K562 (cell line): Measurements from ENCODE around the gene EIF1. TPM values are rescaled to one million over a fixed set of nuclear protein-coding genes. Genes with fewer than 3 reads are reported as not detected.

Source experiments
- DEAF1 ChIP-seq: fragments of 450-650 bp; formaldehyde crosslinking; IDR thresholded peaks from 2 replicates; pipeline ENCODE4 v1.4.0; 2020; ENCODE audit warnings: mild to moderate bottlenecking, moderate library complexity
- ELK1 ChIP-seq: sonication (generic); formaldehyde crosslinking; IDR thresholded peaks from 2 replicates; pipeline ENCODE4 v1.8.1; 2022; ENCODE audit warnings: missing genetic modification reagents
- HDAC2 ChIP-seq: fragments of 450-650 bp; IDR thresholded peaks from 2 replicates; pipeline ENCODE4 v1.6.1; 2016; ENCODE audit warnings: mild to moderate bottlenecking
- HOMEZ ChIP-seq: fragments of 250-450 bp; sonication (Bioruptor Pico); IDR thresholded peaks from 2 replicates; pipeline ENCODE4 v1.4.0; 2020; ENCODE audit warnings: mild to moderate bottlenecking, moderate library complexity
- MCM7 ChIP-seq, 2 experiments: fragments of 450-650 bp; IDR thresholded peaks; 2 replicates each; pipeline ENCODE4 v1.6.1; 2016 to 2018
- MYC ChIP-seq, 2 experiments: fragments of 250-450 bp in 1 of 2; sonication (Bioruptor Pico) in 1 of 2; IDR thresholded peaks; 2 replicates each; pipeline versions ENCODE4 v1.5.1 to v1.6.1; 2012 to 2021; ENCODE audit warnings: low read depth in 2 of 2, borderline replicate concordance in 1 of 2, improper control_type of control experiment in 1 of 2, low read length in 1 of 2, mild to moderate bottlenecking in 1 of 2, moderate library complexity in 1 of 2
- MYNN ChIP-seq, 2 experiments: sonication (generic); formaldehyde crosslinking in 1 of 2; IDR thresholded peaks; 2 replicates each; pipeline versions ENCODE4 v1.5.0 to v1.6.1; 2016 to 2020; ENCODE audit warnings: antibody characterized with exemption in 1 of 2, missing genetic modification reagents in 1 of 2
- PCBP2 ChIP-seq: fragments of 200-400 bp; formaldehyde crosslinking; IDR thresholded peaks from 2 replicates; pipeline ENCODE4 v1.6.1; 2018; ENCODE audit warnings: low read length, low read depth, mild to moderate bottlenecking, moderate library complexity; ENCODE audit not compliant: poor library complexity, severe bottlenecking
- RFX1 ChIP-seq: fragments of 450-650 bp; IDR thresholded peaks from 2 replicates; pipeline ENCODE4 v1.6.1; 2016; ENCODE audit warnings: mild to moderate bottlenecking, moderate library complexity
- SMAD2 ChIP-seq: fragments of 150-350 bp; IDR thresholded peaks from 2 replicates; pipeline ENCODE4 v1.6.1; 2014; ENCODE audit warnings: low read depth, mild to moderate bottlenecking, low read length
- TOE1 ChIP-seq, 2 experiments: fragments of 450-650 bp in 1 of 2; sonication (generic) in 1 of 2; formaldehyde crosslinking in 1 of 2; IDR thresholded peaks; 2 replicates each; pipeline versions ENCODE4 v1.7.1 to v1.8.0; 2016 to 2022; ENCODE audit warnings: borderline replicate concordance in 2 of 2, mild to moderate bottlenecking in 2 of 2, antibody characterized with exemption in 1 of 2, inconsistent platforms in 1 of 2, low read depth in 1 of 2, missing genetic modification reagents in 1 of 2, moderate library complexity in 1 of 2
- ZBTB34 ChIP-seq: fragments of 250-450 bp; sonication (Bioruptor Pico); IDR thresholded peaks from 2 replicates; pipeline ENCODE4 v1.8.0; 2021; ENCODE audit warnings: mild to moderate bottlenecking, moderate library complexity
- ZNF274 ChIP-seq: IDR thresholded peaks from 2 replicates; pipeline ENCODE4 v1.6.1; 2011; ENCODE audit warnings: low read depth, mild to moderate bottlenecking, low read length, moderate library complexity, borderline replicate concordance
- ZNF592 ChIP-seq: fragments of 450-650 bp; IDR thresholded peaks from 2 replicates; pipeline ENCODE4 v1.6.1; 2017; ENCODE audit warnings: antibody characterized with exemption, mild to moderate bottlenecking
- ZNF699 ChIP-seq: fragments of 250-450 bp; sonication (Bioruptor Pico); IDR thresholded peaks from 2 replicates; pipeline ENCODE4 v1.8.0; 2021; ENCODE audit warnings: mild to moderate bottlenecking, moderate library complexity; ENCODE audit not compliant: insufficient replicate concordance
- polyA plus RNA-seq, 8 experiments: library from polyadenylated mRNA; depleted of rRNA in 4 of 8; stranded (reverse) in 5 of 8; unstranded in 3 of 8; fragments of >200 nt; fragmentation: Nextera tagmentation in 2 of 8; fragmentation: Illumina TruSeq in 1 of 8; extraction: Ambion mirVana in 2 of 8; extraction: Trizol in 1 of 8; gene quantifications; 2 replicates each; pipeline versions ENCODE4 v1.2.1 to v1.2.3, GENCODE V29; 2011 to 2014; ENCODE audit warnings: inconsistent platforms in 1 of 8, missing spikeins in 1 of 8
- total RNA-seq, 7 experiments: library from RNA; depleted of rRNA in 6 of 7; stranded (reverse); fragments of >200 nt in 6 of 7; fragmentation: Illumina TruSeq in 2 of 7; extraction: Trizol in 2 of 7; gene quantifications; 2 replicates each; pipeline versions ENCODE4 v1.2.1 to v1.2.3, GENCODE V29; 2011 to 2021; ENCODE audit warnings: low replicate concordance in 1 of 7

The EIF1 gene
- total and polyA plus RNA-seq, 9 of the 15 experiments (the other 6 are each of a cell fraction or from before 2014, with no cell fraction given), result 67.0 to 1,204 (median 320) TPM

GRCh38 chr17:41678907-41679739, 9.6 kb upstream of the EIF1 start (continued):
- TF ChIP-seq ZNF592 (peak; percentile 58), HDAC2 (no peak; the same call in 1 of the 2 replicates), MYC (IDR thresholded peaks at IDR 0.05; ENCODE audit: low read depth, low read length) (peak; percentile 49; the same call in 1 of the 2 replicates), MYC (CRISPR knock-in tag; IDR thresholded peaks at IDR 0.05; ENCODE audit: borderline replicate concordance, low read depth) (no peak), ELK1 (no peak), TOE1 (IDR thresholded peaks at IDR 0.05; ENCODE audit: borderline replicate concordance) (no peak; the same call in 1 of the 2 replicates), TOE1 (CRISPR knock-in tag; IDR thresholded peaks at IDR 0.05; ENCODE audit: borderline replicate concordance, low read depth) (no peak), SMAD2 (no peak), ZNF274 (no peak), ZNF699 (no peak), RFX1 (no peak), DEAF1 (no peak), MCM7 (IDR thresholded peaks at IDR 0.05) (no peak), MYNN (IDR thresholded peaks at IDR 0.05) (peak; percentile 19; the same call in 1 of the 2 replicates), MYNN (CRISPR knock-in tag; IDR thresholded peaks at IDR 0.05) (no peak), ZBTB34 (no peak), HOMEZ (CRISPR knock-in tag) (no peak), PCBP2 (no peak)
